Activated CD4-positive, alpha-beta T cell treated with anti-CD3 and anti-CD28 coated beads, Interleukin-2, amount 10 ng/mL, durations not matched to agents 7 days and 5 days (primary cell): ENCODE data around the gene VAX1. TPM values are rescaled to one million over a fixed set of nuclear protein-coding genes. Genes with fewer than 3 reads are reported as not detected.

Experiments used
- CTCF ChIA-PET: fragments of 350-600 bp; sonication (Branson Sonifier 250); formaldehyde crosslinking; loops from one replicate; lab custom pipeline; 2021; ENCODE audit warnings: antibody characterized with exemption; lab: Charles Lee
- POLR2A ChIA-PET: fragments of 350-600 bp; sonication (Branson Sonifier 250); formaldehyde crosslinking; loops from one replicate; lab custom pipeline; 2021; ENCODE audit warnings: antibody characterized with exemption; lab: Charles Lee
- DNase-seq: peaks from one replicate; pipeline ENCODE4 v3.0.0-alpha.2; 2020
- H3K27ac Mint-ChIP-seq: one replicate; pipeline ENCODE4 v1.8.0; 2021; ENCODE audit warnings: mild to moderate bottlenecking, moderate library complexity, mixed read lengths
- H3K27me3 Mint-ChIP-seq: one replicate; pipeline ENCODE4 v1.8.0; 2021; ENCODE audit warnings: mixed read lengths
- H3K36me3 Mint-ChIP-seq: one replicate; pipeline ENCODE4 v1.8.0; 2021; ENCODE audit warnings: low read depth, mixed read lengths
- H3K4me1 Mint-ChIP-seq: one replicate; pipeline ENCODE4 v1.8.0; 2021; ENCODE audit warnings: mixed read lengths
- H3K4me3 Mint-ChIP-seq: one replicate; pipeline ENCODE4 v1.8.0; 2021; ENCODE audit warnings: mild to moderate bottlenecking, moderate library complexity, mixed read lengths
- H3K9me3 Mint-ChIP-seq: one replicate; pipeline ENCODE4 v1.8.0; 2021; ENCODE audit warnings: mixed read lengths
- total RNA-seq, 2 experiments: library from RNA; stranded (reverse); gene quantifications; one replicate each; pipeline ENCODE4 v1.2.3, GENCODE V29; 2021

Gene VAX1
- total RNA-seq, 2 experiments from 2014 or later: not detected

DNA sequence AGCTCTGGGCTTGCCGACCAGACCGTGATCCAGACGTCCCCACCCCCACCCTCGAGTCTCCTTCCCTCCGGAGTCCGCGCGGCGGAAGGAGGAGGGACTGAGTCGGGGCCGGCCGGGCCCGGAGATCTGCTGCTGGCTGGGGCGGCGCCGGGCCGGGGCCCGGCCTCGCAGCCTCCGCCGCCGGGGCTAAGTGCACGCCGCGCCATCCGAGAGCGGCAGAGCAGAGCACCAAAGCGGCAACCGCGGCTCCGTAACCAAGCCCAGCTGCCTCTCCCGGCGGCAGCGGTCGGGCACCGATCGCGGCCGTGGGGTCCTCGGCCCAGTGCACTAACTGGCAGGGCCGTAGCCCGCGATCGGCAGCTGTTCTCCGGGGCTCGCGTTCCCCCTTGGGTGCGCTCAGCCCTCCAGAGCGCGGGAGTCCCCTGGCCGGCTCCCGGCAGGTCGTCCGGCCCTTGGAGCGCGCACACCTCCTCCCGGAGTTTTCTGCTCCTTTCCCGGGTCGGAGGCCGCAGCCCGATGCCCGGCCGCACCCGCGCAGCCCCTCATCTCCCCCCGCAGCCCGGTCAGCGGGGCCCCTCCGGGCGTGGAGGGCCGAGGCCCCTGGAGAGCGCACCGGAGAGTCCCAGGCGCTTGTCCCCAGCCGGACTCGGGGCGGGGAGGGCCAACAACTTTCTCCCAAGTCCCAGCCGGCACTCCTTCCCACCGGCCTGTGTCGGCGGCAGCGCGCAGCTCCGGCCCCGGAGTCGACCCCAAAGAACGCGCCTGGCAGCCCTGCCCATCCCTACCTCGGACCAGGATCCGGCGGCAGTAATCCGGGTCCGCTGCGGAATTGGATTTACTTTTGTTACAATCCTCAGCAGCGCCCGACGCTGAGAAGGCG lies 799 bp downstream of the VAX1 start:
- H3K4me1 Mint-ChIP-seq: peaks cover 6% of the 10 kb centered on the region
- H3K27ac Mint-ChIP-seq: peak overlapping the region; percentile 76
- ChIA-PET POLR2A (no interaction called here), CTCF (interaction anchor here (2.0 kb wide), 1 partner anchor 29 kb away, joined by 5 read pairs; no protein-coding TSS in a partner anchor)
- no peak for DNase-seq
- H3K36me3 Mint-ChIP-seq: peaks cover 4% of the 10 kb centered on the region
- H3K27me3 Mint-ChIP-seq: peaks cover 71% of the 10 kb centered on the region
- no peaks in the 10 kb centered on the region for H3K9me3 Mint-ChIP-seq
- H3K4me3 Mint-ChIP-seq: no peak overlapping the region

DNA sequence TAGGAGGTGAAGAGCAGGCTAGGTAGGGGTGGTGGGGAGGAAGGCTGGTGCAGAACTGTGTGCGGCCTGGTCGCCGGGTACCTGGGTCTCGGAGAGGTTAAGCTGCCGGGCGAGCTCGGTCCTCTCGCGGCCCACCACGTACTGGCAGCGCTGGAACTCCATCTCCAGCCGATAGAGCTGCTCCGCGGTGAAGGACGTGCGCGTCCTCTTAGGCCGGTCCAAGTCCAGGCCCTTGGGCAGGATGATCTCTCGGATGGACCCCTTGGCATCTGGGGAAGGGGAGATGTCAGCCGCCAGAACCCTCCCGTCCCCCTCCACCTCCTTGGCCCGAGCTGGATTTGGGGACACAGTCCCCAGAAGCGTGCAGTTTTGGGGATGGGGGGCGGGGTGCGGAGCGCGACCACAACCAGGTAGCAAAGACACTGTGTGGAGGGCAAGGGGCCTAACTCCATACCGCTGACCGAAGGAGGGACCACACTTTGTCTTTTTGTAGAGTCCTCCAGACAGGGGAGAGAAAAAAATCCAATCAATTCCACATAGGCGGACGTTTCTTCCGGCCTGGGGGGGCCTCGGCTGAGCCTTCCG lies 1.6 kb downstream of the VAX1 start:
- Mint-ChIP-seq H3K27ac (no peak overlapping the region), H3K36me3 (peaks cover 4% of the 10 kb centered on the region), H3K9me3 (no peaks in the 10 kb centered on the region), H3K4me3 (no peak overlapping the region), H3K4me1 (peaks cover 10% of the 10 kb centered on the region), H3K27me3 (peaks cover 71% of the 10 kb centered on the region)
- CTCF ChIA-PET: interaction anchor here (1.0 to 2.0 kb wide), 3 partner anchors 27 to 34 kb away, joined by 3 to 5 read pairs (median 3); no protein-coding TSS in a partner anchor
- DNase-seq: no peak
- POLR2A ChIA-PET: no interaction called here

DNA sequence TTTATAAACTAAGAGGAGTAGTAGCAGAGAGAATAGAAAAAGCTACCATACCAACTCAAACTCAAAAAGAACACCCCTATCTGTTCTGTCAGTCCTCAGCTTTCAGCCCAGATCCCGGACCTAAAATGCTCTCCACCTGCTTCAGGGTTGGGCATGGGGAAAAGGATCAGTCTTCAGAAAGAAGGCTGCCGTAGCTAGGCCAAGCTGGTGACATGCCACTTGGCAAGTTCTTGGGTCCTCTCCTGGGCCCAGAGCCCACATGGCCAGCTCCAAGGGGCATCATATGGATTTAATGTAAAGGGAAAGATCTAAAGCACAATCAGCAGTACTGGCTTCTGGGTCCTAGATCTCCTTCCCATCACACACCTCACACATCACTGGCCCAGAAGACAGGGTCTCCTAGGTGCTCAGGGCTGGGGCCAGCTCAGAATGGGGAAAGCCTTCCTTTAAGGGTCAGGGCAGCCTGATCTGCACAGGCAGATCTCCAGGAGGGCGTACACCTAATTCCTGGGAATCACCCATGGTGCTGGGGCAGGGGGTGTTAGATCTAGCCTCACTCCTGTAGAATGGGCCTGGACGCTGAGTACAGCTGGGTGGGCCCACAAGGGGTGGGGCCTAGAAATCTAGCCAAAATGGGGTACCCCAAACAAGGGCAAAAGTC lies 2.5 kb downstream of the VAX1 start:
- H3K27me3 Mint-ChIP-seq: peaks cover 71% of the 10 kb centered on the region
- ChIA-PET CTCF (interaction anchor here (1.0 to 2.0 kb wide), 3 partner anchors 28 to 35 kb away, joined by 3 to 5 read pairs (median 3); no protein-coding TSS in a partner anchor), POLR2A (no interaction called here)
- peaks cover 12% of the 10 kb centered on the region for H3K4me1 Mint-ChIP-seq
- no peak for DNase-seq
- H3K27ac Mint-ChIP-seq: peak overlapping the region; percentile 62
- H3K36me3 Mint-ChIP-seq: peaks cover 4% of the 10 kb centered on the region
- no peaks in the 10 kb centered on the region for H3K9me3 Mint-ChIP-seq
- H3K4me3 Mint-ChIP-seq: no peak overlapping the region

DNA sequence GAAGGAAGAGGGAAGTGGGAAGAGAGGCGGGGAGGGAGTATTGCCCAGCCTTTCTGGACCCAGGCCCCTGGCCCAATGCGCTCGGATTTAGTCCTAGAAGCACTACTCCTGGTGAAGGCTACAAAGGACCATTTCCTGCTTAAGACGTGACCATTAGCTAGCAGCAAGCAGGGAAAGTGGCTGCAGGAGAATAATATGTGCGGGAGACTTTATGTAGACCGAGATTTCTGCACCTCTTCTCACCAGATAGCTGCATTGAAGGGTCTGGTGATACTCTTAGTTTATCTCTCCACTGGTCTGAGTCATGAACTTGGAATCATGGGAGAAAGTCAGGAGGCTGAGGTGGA lies 3.1 kb downstream of the VAX1 start:
- no peak for DNase-seq
- Mint-ChIP-seq H3K4me3 (no peak overlapping the region), H3K27ac (no peak overlapping the region), H3K4me1 (peaks cover 12% of the 10 kb centered on the region), H3K27me3 (peaks cover 77% of the 10 kb centered on the region), H3K36me3 (peaks cover 4% of the 10 kb centered on the region), H3K9me3 (no peaks in the 10 kb centered on the region)
- POLR2A ChIA-PET: no interaction called here
- CTCF ChIA-PET: interaction anchor here (1.6 to 2.0 kb wide), 2 partner anchors 32 to 33 kb away, joined by 5 to 10 read pairs; no protein-coding TSS in a partner anchor

GRCh38 chr10:117134306-117135025 lies 3.6 kb downstream of the VAX1 start:
- Mint-ChIP-seq H3K27ac (no peak overlapping the region), H3K36me3 (peaks cover 4% of the 10 kb centered on the region), H3K4me3 (no peak overlapping the region), H3K27me3 (peaks cover 81% of the 10 kb centered on the region), H3K9me3 (no peaks in the 10 kb centered on the region), H3K4me1 (peaks cover 12% of the 10 kb centered on the region)
- ChIA-PET CTCF (interaction anchor here (0.6 to 1.6 kb wide), 3 partner anchors 33 to 203 kb away, joined by 3 to 10 read pairs (median 4); no protein-coding TSS in a partner anchor), POLR2A (no interaction called here)
- no peak for DNase-seq

DNA sequence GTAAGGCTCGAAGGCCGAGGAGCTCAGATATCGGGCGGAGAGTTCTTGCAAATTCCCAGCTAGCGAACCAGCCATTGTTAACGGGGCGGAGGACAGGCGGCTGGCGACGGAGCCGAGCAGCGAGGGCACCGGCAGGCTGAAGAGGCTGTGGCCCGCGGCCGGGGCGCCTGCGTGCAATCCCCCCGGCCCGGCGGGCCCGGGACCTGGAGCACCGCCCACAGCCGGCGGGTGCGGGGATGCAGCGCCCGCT lies 4.1 kb downstream of the VAX1 start:
- DNase-seq: no peak
- no peaks in the 10 kb centered on the region for H3K9me3 Mint-ChIP-seq
- peaks cover 2% of the 10 kb centered on the region for H3K36me3 Mint-ChIP-seq
- H3K4me1 Mint-ChIP-seq: peaks cover 12% of the 10 kb centered on the region
- H3K27me3 Mint-ChIP-seq: peaks cover 82% of the 10 kb centered on the region
- POLR2A ChIA-PET: no interaction called here
- CTCF ChIA-PET: interaction anchor here (0.6 to 1.6 kb wide), 3 partner anchors 34 to 203 kb away, joined by 3 to 10 read pairs (median 4); no protein-coding TSS in a partner anchor
- no peak overlapping the region for H3K27ac Mint-ChIP-seq
- H3K4me3 Mint-ChIP-seq: no peak overlapping the region

DNA sequence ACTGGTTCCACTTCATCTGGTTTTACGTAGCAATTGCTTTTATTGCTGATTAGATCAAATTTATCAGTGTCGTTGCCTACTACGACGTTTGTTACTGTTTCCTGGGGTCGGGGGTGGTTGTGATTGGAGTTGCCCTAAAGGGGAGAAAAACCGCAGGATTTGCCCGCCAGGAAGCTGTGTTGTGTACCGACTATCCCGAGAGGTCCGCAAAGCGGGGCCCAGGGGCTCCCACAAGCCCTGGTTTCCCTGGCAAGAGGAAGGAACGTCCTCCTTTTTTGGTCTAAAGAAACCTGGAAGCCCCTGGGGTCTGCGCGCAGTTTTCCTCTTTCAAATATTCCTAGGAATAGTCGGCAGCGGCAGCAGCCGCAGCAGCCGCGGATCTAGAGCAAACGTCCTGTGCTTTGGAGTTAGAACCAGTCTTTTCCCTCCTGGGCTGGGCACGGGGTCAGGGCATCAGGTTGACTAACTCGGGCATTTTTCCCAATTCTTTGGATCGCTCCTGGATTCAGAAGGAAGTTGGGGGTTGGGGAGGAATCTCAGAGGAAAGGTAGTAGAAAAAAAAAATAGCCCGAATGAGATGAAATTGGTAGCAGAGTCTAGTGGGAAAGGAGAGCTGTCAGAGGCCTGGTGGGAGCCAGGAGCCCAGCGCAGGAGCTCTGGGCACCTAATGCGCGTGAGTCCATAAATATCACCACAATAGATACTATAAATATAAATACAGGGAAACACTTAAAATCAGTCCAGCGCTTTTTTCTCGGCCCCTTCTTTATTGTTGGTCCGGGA lies 4.6 kb downstream of the VAX1 start:
- Mint-ChIP-seq H3K4me3 (peak overlapping the region; percentile 26), H3K9me3 (no peaks in the 10 kb centered on the region), H3K4me1 (peaks cover 12% of the 10 kb centered on the region), H3K36me3 (peaks cover 2% of the 10 kb centered on the region), H3K27ac (peak overlapping the region; percentile 75), H3K27me3 (peaks cover 83% of the 10 kb centered on the region)
- ChIA-PET CTCF (interaction anchor here (0.6 to 1.6 kb wide), 3 partner anchors 34 to 204 kb away, joined by 3 to 10 read pairs (median 4); no protein-coding TSS in a partner anchor), POLR2A (no interaction called here)
- DNase-seq: no peak

DNA sequence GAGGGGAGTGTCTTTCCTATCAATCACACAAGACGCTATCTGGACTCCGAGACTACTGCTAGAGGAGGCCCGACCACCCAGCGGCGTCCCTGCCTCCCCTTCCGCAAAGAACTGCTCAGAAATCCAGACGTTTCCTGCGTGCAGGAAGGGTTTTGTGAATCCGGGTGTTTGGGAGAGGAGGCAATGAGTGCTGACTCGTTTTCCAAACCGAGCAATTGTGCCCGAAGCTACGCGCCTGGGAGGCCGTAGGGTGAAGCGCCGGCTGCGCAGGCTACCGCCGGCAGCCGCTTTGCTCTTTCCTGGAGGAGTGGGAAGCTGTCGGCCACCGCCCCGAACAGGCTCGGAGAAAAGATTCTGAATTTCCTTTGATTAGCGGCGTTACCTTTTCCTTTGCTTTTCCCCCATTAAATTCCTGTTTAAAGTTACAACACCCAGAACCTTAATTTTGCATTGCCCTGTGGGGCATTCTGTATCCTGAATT lies 5.3 kb downstream of the VAX1 start:
- H3K27ac Mint-ChIP-seq: peak overlapping the region; percentile 41
- CTCF ChIA-PET: no interaction called here

DNA sequence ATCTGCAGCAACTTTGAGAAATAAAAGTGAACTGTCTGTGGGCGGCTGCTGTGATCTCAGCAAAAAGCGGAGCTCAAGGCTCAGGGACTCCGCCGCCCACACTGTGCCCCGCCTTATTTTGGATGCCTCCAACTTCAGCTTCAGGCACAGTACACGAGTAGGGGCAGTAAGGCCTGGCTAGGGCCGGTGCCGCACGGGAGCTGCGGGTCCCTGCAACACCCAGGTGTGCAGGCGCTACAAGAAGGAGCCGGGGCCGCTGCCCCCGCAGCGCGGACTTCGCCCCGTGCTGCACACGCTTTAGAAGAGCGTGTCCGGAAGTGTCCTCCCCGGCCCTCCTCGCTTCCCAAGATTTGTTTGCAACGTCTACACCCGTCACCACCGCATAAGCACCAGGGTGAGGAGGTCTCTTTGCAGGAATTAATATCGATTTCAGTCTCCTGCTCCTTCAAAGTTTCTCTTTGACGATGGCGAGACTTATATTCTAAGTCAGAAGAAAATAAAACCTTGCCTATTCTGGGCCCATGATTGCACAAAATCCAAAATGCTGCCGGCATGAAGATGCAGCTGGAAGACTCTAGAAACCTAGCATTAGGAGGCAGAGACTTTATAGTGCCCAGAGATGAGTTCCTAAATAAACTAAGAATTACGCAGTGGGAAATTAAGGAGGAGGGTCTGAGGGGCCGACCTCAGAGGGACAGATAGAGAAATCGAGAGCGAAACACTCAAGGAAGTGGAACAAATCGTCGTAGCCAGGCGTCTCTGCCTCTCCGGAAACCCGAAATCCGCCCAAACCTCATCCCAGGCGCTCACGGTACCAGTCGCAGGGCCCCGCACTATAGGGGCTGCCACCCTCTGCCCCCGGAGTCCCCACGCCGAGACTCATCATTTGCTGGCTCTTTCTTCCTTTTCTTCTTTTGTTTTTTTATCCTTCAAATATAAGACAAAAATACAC lies 6.4 kb downstream of the VAX1 start:
- Mint-ChIP-seq H3K27me3 (peaks cover 80% of the 10 kb centered on the region), H3K4me3 (no peak overlapping the region), H3K4me1 (peaks cover 10% of the 10 kb centered on the region), H3K27ac (no peak overlapping the region), H3K36me3 (peaks cover 1% of the 10 kb centered on the region), H3K9me3 (no peaks in the 10 kb centered on the region)
- ChIA-PET POLR2A (no interaction called here), CTCF (interaction anchor here (1.3 to 1.8 kb wide), 2 partner anchors 13 to 36 kb away, joined by 4 to 5 read pairs; no protein-coding TSS in a partner anchor)
- no peak for DNase-seq

More for the DNA sequence above, 5.3 kb downstream of the VAX1 start:
- DNase-seq: no peak
- POLR2A ChIA-PET: no interaction called here
- no peaks in the 10 kb centered on the region for H3K9me3 Mint-ChIP-seq
- peaks cover 2% of the 10 kb centered on the region for H3K36me3 Mint-ChIP-seq
- H3K4me1 Mint-ChIP-seq: peaks cover 11% of the 10 kb centered on the region
- peak overlapping the region; percentile 26 for H3K4me3 Mint-ChIP-seq
- H3K27me3 Mint-ChIP-seq: peaks cover 80% of the 10 kb centered on the region

DNA sequence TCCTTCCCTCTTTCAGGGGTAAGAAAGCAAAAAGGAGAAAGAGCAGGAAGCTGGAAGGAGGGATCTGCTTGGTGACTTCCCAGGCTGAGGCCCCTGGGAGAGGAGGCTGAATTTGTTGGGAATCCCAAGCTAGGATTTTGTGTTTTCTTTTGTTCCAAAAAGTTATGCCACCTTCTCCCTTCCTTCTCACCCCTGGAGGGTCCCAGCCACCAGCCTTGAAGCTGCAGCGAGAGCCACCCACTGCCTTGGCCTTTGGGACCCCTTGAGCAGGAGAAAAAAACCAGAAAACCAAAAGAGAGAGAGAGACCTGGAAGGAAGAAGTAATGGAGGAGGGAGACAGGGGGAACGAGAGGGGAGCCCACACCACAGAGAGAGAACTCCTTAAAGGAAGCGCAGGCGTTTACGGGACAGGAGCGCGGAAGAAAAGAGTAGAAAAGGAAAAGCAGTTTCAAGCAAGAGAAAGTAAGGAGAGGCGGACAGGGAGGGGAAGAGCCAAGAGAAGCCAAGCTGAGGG lies 7.2 kb downstream of the VAX1 start:
- DNase-seq: no peak
- H3K4me1 Mint-ChIP-seq: peaks cover 9% of the 10 kb centered on the region
- no peaks in the 10 kb centered on the region for H3K9me3 Mint-ChIP-seq
- H3K4me3 Mint-ChIP-seq: no peak overlapping the region
- ChIA-PET POLR2A (no interaction called here), CTCF (interaction anchor here (1.0 to 1.8 kb wide), 3 partner anchors 14 to 37 kb away, joined by 3 to 5 read pairs (median 4); no protein-coding TSS in a partner anchor)
- H3K27me3 Mint-ChIP-seq: peaks cover 73% of the 10 kb centered on the region
- H3K36me3 Mint-ChIP-seq: no peaks in the 10 kb centered on the region
- no peak overlapping the region for H3K27ac Mint-ChIP-seq
